Endodermal cell (in vitro differentiated cells): ENCODE results near the gene TMEM134. TPM values are rescaled to one million over a fixed set of nuclear protein-coding genes. Genes with fewer than 3 reads are reported as not detected.

Experiments
- DNase-seq: peaks from one replicate; pipeline ENCODE4 v3.0.0-alpha.2; 2017
- H3K27ac ChIP-seq: 2 replicates; pipeline ENCODE4 v1.5.1; 2013; ENCODE audit warnings: mild to moderate bottlenecking, low read depth, low read length, moderate library complexity
- H3K27me3 ChIP-seq: 2 replicates; pipeline ENCODE4 v1.6.1; 2013; ENCODE audit warnings: mild to moderate bottlenecking, low read length, moderate library complexity; ENCODE audit not compliant: insufficient read depth, control insufficient read depth, poor library complexity, severe bottlenecking
- H3K36me3 ChIP-seq: 2 replicates; pipeline ENCODE4 v1.7.0; 2013; ENCODE audit warnings: mild to moderate bottlenecking, low read length, moderate library complexity; ENCODE audit not compliant: control insufficient read depth, insufficient read depth
- H3K4me1 ChIP-seq: one replicate; pipeline ENCODE4 v1.7.0; 2013; ENCODE audit warnings: low read length; ENCODE audit not compliant: control insufficient read depth, insufficient read depth
- H3K4me3 ChIP-seq: 2 replicates; pipeline ENCODE4 v1.5.1; 2013; ENCODE audit warnings: mild to moderate bottlenecking, low read length, moderate library complexity
- H3K9ac ChIP-seq: 2 replicates; pipeline ENCODE4 v1.6.1; 2013; ENCODE audit warnings: mild to moderate bottlenecking, low read length, moderate library complexity; ENCODE audit not compliant: poor library complexity, severe bottlenecking; ENCODE audit errors: extremely low read depth
- H3K9me3 ChIP-seq: 2 replicates; pipeline ENCODE4 v1.6.1; 2013; ENCODE audit warnings: mild to moderate bottlenecking, low read length, moderate library complexity; ENCODE audit not compliant: control insufficient read depth
- H3K27ac Mint-ChIP-seq: 2 replicates; pipeline ENCODE4 v1.8.0; 2020; ENCODE audit warnings: mixed read lengths
- H3K27me3 Mint-ChIP-seq: 2 replicates; pipeline ENCODE4 v1.8.0; 2021; ENCODE audit warnings: mild to moderate bottlenecking, mixed read lengths; ENCODE audit not compliant: insufficient read depth
- H3K36me3 Mint-ChIP-seq: 2 replicates; pipeline ENCODE4 v1.8.0; 2020; ENCODE audit warnings: low read depth, mixed read lengths
- H3K4me1 Mint-ChIP-seq: 2 replicates; pipeline ENCODE4 v1.8.0; 2020; ENCODE audit warnings: mixed read lengths
- H3K4me3 Mint-ChIP-seq: 2 replicates; pipeline ENCODE4 v1.8.0; 2020; ENCODE audit warnings: mild to moderate bottlenecking, moderate library complexity, mixed read lengths
- H3K9me3 Mint-ChIP-seq: 2 replicates; pipeline ENCODE4 v1.8.0; 2020; ENCODE audit warnings: mild to moderate bottlenecking, mixed read lengths
- CTCF ChIP-seq: fragments of 200-600 bp; sonication (generic); conservative IDR thresholded peaks from 2 replicates; pipeline ENCODE4 v1.5.0; 2021; ENCODE audit warnings: antibody characterized with exemption, mild to moderate bottlenecking
- WGBS, 2 experiments: methylation state at CpG; one replicate each; pipeline versions ENCODE4 v1.1.5 to v1.1.7; 2013; ENCODE audit warnings: missing lambda C conversion rate in 2 of 2, mixed read lengths in 1 of 2; ENCODE audit not compliant: insufficient coverage in 1 of 2, insufficient read length in 1 of 2; 5-methylcytosine and 5-hydroxymethylcytosine counted together
- total RNA-seq, 2 donors: library from RNA; stranded (reverse); fragmentation: NEBNext Ultra II Directional in 1 of 2; extraction: Animal tissue kit (Norgen Biotek cat#: 25700) in 1 of 2; gene quantifications; 2 replicates in 1 of 2; 3 replicates in 1 of 2; pipeline ENCODE4 v1.2.1, GENCODE V29; 2021

Gene TMEM134
- total RNA-seq, 2 donors from 2014 or later, result 67.4 to 87.8 TPM

- Mint-ChIP-seq H3K27me3 (peaks cover 18% of the 10 kb centered on the region), H3K4me1 (peaks cover 23% of the 10 kb centered on the region), H3K27ac (peak overlapping the region; percentile 91), H3K9me3 (no peaks in the 10 kb centered on the region), H3K36me3 (peaks cover 13% of the 10 kb centered on the region), H3K4me3 (peak overlapping the region; percentile 85)
- no peaks in the 10 kb centered on the region for H3K9me3 ChIP-seq
- no peak overlapping the region for H3K27ac ChIP-seq
- peaks cover 14% of the 10 kb centered on the region for H3K27me3 ChIP-seq
- H3K36me3 ChIP-seq, result peaks cover 24% of the 10 kb centered on the region
- no peak for DNase-seq
- peaks cover 12% of the 10 kb centered on the region for H3K4me1 ChIP-seq
- 92 to 100% methylated on average over 1 to 16 of the region's 16 CpGs for whole genome bisulfite sequencing, 2 experiments
- H3K4me3 ChIP-seq, result peak overlapping the region; percentile 87
- no peak overlapping the region for H3K9ac ChIP-seq
- peak; percentile 27 for TF ChIP-seq CTCF
Measured at GRCh38 chr11:67506426-67507051, 37.5 kb upstream of the TMEM134 start.

GRCh38 chr11:67505605-67506396, 36.8 kb upstream of the TMEM134 start:
- peak overlapping the region; percentile 85 for H3K4me3 Mint-ChIP-seq

More at GRCh38 chr11:67505605-67506396, 36.8 kb upstream of the TMEM134 start:
- 52 to 64% methylated on average over 11 to 17 of the region's 17 CpGs for WGBS, 2 experiments
- H3K27me3 Mint-ChIP-seq, result peaks cover 12% of the 10 kb centered on the region
- Histone ChIP-seq H3K27me3 (peaks cover 8% of the 10 kb centered on the region), H3K9me3 (no peaks in the 10 kb centered on the region), H3K9ac (peak overlapping the region; percentile 34), H3K36me3 (peaks cover 31% of the 10 kb centered on the region), H3K27ac (peak overlapping the region; percentile 70), H3K4me1 (peaks cover 12% of the 10 kb centered on the region), H3K4me3 (peak overlapping the region; percentile 88)
- peak; percentile 99 for TF ChIP-seq CTCF
- peak overlapping the region; percentile 91 for H3K27ac Mint-ChIP-seq
- H3K4me1 Mint-ChIP-seq, result peaks cover 23% of the 10 kb centered on the region
- DNase-seq, result peak; percentile 96
- H3K36me3 Mint-ChIP-seq, result peaks cover 21% of the 10 kb centered on the region
- H3K9me3 Mint-ChIP-seq, result no peaks in the 10 kb centered on the region
